Uterus (tissue), 2 donors: ENCODE data around the gene SELENOK.

ENCODE experiments used
- POLR2A ChIP-seq, 2 donors: fragments of 450-650 bp; IDR thresholded peaks; one replicate each; pipeline ENCODE4 v1.6.1; 2016; ENCODE audit warnings: antibody characterized with exemption in 2 of 2, mild to moderate bottlenecking in 1 of 2, moderate library complexity in 1 of 2
- TF ChIP-seq, protein P1 (sequence below), 4 experiments: fragments of 200-600 bp in 2 of 4; fragments of 450-650 bp in 2 of 4; sonication (generic) in 2 of 4; IDR thresholded peaks; one replicate each; pipeline ENCODE4 v1.5.1; 2016 to 2019; ENCODE audit warnings: antibody characterized with exemption in 4 of 4, mild to moderate bottlenecking in 2 of 4, moderate library complexity in 1 of 4

DNA sequence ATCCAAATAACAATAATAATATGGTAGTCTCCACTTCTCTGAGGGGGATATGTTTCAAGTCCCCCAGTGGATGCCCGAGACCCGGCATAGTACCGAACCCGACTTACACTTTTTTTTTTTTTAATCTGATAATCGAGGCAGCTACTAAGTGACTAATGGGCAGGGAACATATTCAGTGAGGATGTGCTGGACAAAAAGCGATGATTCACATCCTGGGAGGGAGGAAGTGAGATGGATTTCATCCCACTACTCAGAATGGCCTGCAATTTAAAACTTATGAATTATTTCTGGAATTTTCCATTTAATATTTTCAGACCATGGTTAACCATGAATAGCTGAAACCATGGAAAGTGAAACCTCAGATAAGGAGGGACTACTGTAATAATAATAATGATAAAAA lies 49.5 kb upstream of the SELENOK start:
- TF ChIP-seq, protein P1, sequence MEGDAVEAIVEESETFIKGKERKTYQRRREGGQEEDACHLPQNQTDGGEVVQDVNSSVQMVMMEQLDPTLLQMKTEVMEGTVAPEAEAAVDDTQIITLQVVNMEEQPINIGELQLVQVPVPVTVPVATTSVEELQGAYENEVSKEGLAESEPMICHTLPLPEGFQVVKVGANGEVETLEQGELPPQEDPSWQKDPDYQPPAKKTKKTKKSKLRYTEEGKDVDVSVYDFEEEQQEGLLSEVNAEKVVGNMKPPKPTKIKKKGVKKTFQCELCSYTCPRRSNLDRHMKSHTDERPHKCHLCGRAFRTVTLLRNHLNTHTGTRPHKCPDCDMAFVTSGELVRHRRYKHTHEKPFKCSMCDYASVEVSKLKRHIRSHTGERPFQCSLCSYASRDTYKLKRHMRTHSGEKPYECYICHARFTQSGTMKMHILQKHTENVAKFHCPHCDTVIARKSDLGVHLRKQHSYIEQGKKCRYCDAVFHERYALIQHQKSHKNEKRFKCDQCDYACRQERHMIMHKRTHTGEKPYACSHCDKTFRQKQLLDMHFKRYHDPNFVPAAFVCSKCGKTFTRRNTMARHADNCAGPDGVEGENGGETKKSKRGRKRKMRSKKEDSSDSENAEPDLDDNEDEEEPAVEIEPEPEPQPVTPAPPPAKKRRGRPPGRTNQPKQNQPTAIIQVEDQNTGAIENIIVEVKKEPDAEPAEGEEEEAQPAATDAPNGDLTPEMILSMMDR (IDR thresholded peaks at IDR 0.05): no peak
- no peak for TF ChIP-seq POLR2A (IDR thresholded peaks at IDR 0.05)
